GM19351 (cell line): ENCODE data around the gene VN1R5.

Source experiments
- ATAC-seq: cut with Tn5 transposase; IDR thresholded peaks from one replicate; pipeline ENCODE4 v1.9.1; 2021; ENCODE audit warnings: mild to moderate bottlenecking, moderate library complexity; ENCODE audit not compliant: unreplicated experiment

VN1R5 gene

GRCh38 chr1:247299723-247300381, 44.0 kb downstream of the VN1R5 start:
- no peak for ATAC-seq

DNA sequence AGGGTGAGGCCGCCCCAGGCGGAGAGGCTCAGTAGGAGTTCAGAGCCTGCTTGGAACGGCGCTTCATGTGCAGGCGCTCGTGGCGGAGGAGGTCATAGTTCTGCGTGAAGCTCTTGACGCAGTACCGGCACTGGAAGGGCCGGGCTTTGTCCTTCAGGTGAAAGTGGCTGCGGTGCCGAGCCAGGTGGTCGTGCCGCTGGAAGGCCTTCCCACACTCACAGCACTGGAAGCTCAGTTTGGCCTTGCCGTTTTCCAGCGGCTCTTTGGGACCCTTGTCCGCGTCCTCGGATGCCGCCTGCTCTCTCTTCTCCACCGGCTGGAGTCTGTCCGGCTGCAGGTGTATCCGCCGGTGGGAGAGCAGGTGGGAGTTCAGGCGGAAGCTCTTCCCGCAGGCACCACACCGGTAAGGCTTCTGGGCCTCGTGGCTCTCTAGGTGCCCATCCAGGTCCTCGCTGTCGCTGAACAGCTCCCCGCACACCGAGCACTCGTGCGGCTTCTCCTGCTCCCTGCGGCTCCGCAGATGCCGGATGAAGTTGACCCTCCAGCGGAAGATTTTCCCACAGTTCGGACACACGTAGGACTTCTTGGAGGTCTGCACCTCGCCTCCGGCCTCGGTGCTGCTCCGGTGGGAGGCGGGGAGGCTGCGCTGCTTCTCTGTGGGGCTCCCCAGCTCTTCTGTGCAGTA, 44.8 kb downstream of the VN1R5 start:
- ATAC-seq, result no peak

DNA sequence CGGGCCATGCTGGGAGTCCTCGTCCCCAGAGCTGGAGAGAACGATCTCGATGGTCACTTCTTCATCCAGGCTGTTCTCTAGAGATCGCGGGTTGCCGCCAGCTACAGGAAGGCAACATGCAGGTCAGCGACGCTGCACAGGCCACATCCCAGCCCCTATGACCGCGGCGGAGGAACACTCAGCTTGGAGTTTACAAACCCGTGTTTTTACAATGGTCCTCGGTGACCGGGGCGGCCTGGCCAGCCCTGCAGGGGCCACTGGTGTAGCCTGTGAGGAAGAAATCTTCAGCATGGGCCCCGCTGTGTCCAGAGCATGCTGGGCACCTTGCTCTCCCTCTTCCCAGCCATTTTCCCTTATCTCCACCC, 45.3 kb downstream of the VN1R5 start:
- no peak for ATAC-seq

DNA sequence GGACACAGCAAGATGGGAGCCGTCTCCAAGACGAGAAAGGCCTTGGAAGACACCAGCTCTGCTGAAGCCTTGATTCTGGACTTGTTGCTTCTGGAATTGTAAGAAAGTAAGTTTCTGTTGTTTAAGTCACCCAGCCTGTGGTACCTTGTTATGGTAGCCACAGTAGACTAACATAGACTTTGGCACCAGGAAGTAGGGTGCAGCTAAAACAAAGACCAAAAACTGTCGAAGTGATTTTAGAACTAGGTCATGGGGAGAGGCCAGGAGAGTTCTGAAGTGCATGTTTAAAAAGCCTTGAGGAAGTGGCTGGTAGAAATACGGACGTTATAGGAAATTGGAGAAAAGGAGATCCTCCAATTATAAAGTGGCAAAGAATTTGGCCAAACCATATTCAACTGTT, 47.3 kb downstream of the VN1R5 start:
- no peak for ATAC-seq

DNA sequence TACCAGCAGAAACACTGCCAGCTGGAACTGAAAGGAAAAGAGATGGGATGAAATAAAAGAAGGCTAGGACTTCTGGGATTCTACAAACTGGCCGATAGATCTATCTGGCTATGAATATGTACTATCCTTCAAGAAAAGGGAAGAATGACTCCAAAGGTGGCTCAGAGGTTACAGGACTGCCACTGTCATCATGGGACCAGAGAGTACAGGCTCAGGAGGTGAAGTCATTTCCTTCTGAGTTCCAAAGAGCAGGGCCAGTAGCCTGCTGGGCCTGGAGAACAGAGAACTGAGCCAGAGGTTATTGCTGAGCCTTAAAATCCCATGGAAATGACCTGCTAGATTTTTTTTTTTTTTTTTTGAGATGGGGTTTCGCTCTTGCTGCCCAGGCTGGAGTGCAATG, 48.2 kb downstream of the VN1R5 start:
- ATAC-seq, result no peak
